Glutamatergic neuron (in vitro differentiated cells): ENCODE results near the gene ABITRAM. TPM values are rescaled to one million over a fixed set of nuclear protein-coding genes. Genes with fewer than 3 reads are reported as not detected.
"Not testable (repeated sequence)": the region's sequence is repeated elsewhere in the genome, so short reads cannot be mapped to it uniquely, and the experiment has no call there.

Experiments used
- DNase-seq: peaks from one replicate; pipeline ENCODE4 v3.0.0; 2022
- H3K27ac Mint-ChIP-seq: one replicate; pipeline ENCODE4 v1.8.0; 2020; ENCODE audit warnings: mild to moderate bottlenecking, mixed read lengths, inconsistent platforms; ENCODE audit not compliant: unreplicated experiment
- H3K27me3 Mint-ChIP-seq: one replicate; pipeline ENCODE4 v1.8.0; 2020; ENCODE audit warnings: mild to moderate bottlenecking, moderate library complexity, mixed read lengths, inconsistent platforms; ENCODE audit not compliant: unreplicated experiment
- H3K36me3 Mint-ChIP-seq: one replicate; pipeline ENCODE4 v1.8.0; 2020; ENCODE audit warnings: mild to moderate bottlenecking, mixed read lengths, inconsistent platforms; ENCODE audit not compliant: unreplicated experiment
- H3K4me1 Mint-ChIP-seq: one replicate; pipeline ENCODE4 v1.8.0; 2020; ENCODE audit warnings: mild to moderate bottlenecking, low read depth, mixed read lengths, inconsistent platforms; ENCODE audit not compliant: unreplicated experiment
- H3K4me3 Mint-ChIP-seq: one replicate; pipeline ENCODE4 v1.8.0; 2020; ENCODE audit warnings: mild to moderate bottlenecking, mixed read lengths, inconsistent platforms; ENCODE audit not compliant: unreplicated experiment
- H3K9me3 Mint-ChIP-seq: one replicate; pipeline ENCODE4 v1.8.0; 2020; ENCODE audit warnings: mild to moderate bottlenecking, moderate library complexity, mixed read lengths, inconsistent platforms; ENCODE audit not compliant: unreplicated experiment
- CTCF ChIP-seq: fragments of 200-600 bp; sonication (generic); IDR thresholded peaks from one replicate; pipeline ENCODE4 v1.5.0; 2021; ENCODE audit not compliant: partially characterized antibody, unreplicated experiment
- total RNA-seq: library from RNA; stranded (reverse); fragmentation: NEBNext Ultra II Directional; extraction: Animal tissue kit (Norgen Biotek cat#: 25700); gene quantifications from one replicate; pipeline ENCODE4 v1.2.1, GENCODE V29; 2021; ENCODE audit not compliant: unreplicated experiment

The ABITRAM gene
- total RNA-seq, 1 donor from 2014 or later = 5.5 TPM

GRCh38 chr9:108913391-108913790 is 20.8 kb upstream of the ABITRAM start:
- no peak for DNase-seq
- no peaks in the 10 kb centered on the region for H3K27me3 Mint-ChIP-seq
- no peaks in the 10 kb centered on the region for H3K9me3 Mint-ChIP-seq
- H3K36me3 Mint-ChIP-seq = no peaks in the 10 kb centered on the region
- H3K4me1 Mint-ChIP-seq = no peaks in the 10 kb centered on the region
- H3K27ac Mint-ChIP-seq = no peak overlapping the region
- H3K4me3 Mint-ChIP-seq = no peak overlapping the region
- no peak for TF ChIP-seq CTCF

GRCh38 chr9:108919517-108919916 is 14.7 kb upstream of the ABITRAM start:
- H3K36me3 Mint-ChIP-seq = no peaks in the 10 kb centered on the region
- H3K9me3 Mint-ChIP-seq = peaks cover under 1% of the 10 kb centered on the region
- no peaks in the 10 kb centered on the region for H3K27me3 Mint-ChIP-seq
- no peak overlapping the region for H3K27ac Mint-ChIP-seq
- no peak overlapping the region for H3K4me3 Mint-ChIP-seq
- peaks cover 12% of the 10 kb centered on the region for H3K4me1 Mint-ChIP-seq
- TF ChIP-seq CTCF = no peak
- DNase-seq = no peak

GRCh38 chr9:108920401-108920800 is 13.8 kb upstream of the ABITRAM start:
- not testable (repeated sequence) for H3K4me3 Mint-ChIP-seq, H3K36me3 Mint-ChIP-seq

GRCh38 chr9:108921200-108921599 is 13.0 kb upstream of the ABITRAM start:
- no peak overlapping the region for H3K27ac Mint-ChIP-seq
- no peak overlapping the region for H3K4me3 Mint-ChIP-seq
- H3K9me3 Mint-ChIP-seq = peaks cover 5% of the 10 kb centered on the region
- DNase-seq = no peak
- peaks cover 24% of the 10 kb centered on the region for H3K4me1 Mint-ChIP-seq
- no peak for TF ChIP-seq CTCF
- no peaks in the 10 kb centered on the region for H3K27me3 Mint-ChIP-seq
- no peaks in the 10 kb centered on the region for H3K36me3 Mint-ChIP-seq

More at GRCh38 chr9:108920401-108920800, 13.8 kb upstream of the ABITRAM start:
- H3K27me3 Mint-ChIP-seq, H3K9me3 Mint-ChIP-seq, H3K27ac Mint-ChIP-seq, DNase-seq: not testable (repeated sequence)
- H3K4me1 Mint-ChIP-seq = peaks cover 21% of the 10 kb centered on the region

- H3K4me1 Mint-ChIP-seq = peaks cover 24% of the 10 kb centered on the region
- DNase-seq = no peak
- H3K36me3 Mint-ChIP-seq = no peaks in the 10 kb centered on the region
- H3K27ac Mint-ChIP-seq = peak overlapping the region; percentile 87
- H3K27me3 Mint-ChIP-seq = no peaks in the 10 kb centered on the region
- H3K4me3 Mint-ChIP-seq = peak overlapping the region; percentile 33
- H3K9me3 Mint-ChIP-seq = peaks cover 5% of the 10 kb centered on the region
- no peak for TF ChIP-seq CTCF
These were observed 9.7 kb upstream of the ABITRAM start for GRCh38 chr9:108924466-108924865.

GRCh38 chr9:108928386-108928785 is 5.8 kb upstream of the ABITRAM start:
- peaks cover 2% of the 10 kb centered on the region for H3K27me3 Mint-ChIP-seq
- no peak overlapping the region for H3K4me3 Mint-ChIP-seq
- no peak for DNase-seq
- peaks cover 38% of the 10 kb centered on the region for H3K4me1 Mint-ChIP-seq
- TF ChIP-seq CTCF = no peak
- no peaks in the 10 kb centered on the region for H3K36me3 Mint-ChIP-seq
- peaks cover 11% of the 10 kb centered on the region for H3K9me3 Mint-ChIP-seq
- H3K27ac Mint-ChIP-seq = no peak overlapping the region
